SK-N-SH treated with all-trans-retinoic acid at 6 μM for 48 hours (cell line): ENCODE data around the gene AKAP8L.

Source experiments
- ESRRG ChIP-seq: fragments of 250-450 bp; sonication (Bioruptor Pico); IDR thresholded peaks from 2 replicates; pipeline ENCODE4 v1.6.1; 2021; ENCODE audit warnings: mild to moderate bottlenecking
- TSHZ2 ChIP-seq: fragments of 250-450 bp; sonication (Bioruptor Pico); IDR thresholded peaks from 2 replicates; pipeline ENCODE4 v1.5.0; 2020; ENCODE audit warnings: mild to moderate bottlenecking, moderate library complexity
- ZFP3 ChIP-seq: fragments of 250-450 bp; sonication (Bioruptor Pico); IDR thresholded peaks from 2 replicates; pipeline ENCODE4 v1.5.0; 2020; ENCODE audit warnings: mild to moderate bottlenecking, moderate library complexity
- ZNF565 ChIP-seq: fragments of 450-650 bp; formaldehyde crosslinking; conservative IDR thresholded peaks from 2 replicates; pipeline ENCODE4 v1.5.0; 2020; ENCODE audit warnings: low read depth, mild to moderate bottlenecking, moderate library complexity
- TF ChIP-seq, protein P1 (sequence below): fragments of 250-450 bp; sonication (Bioruptor Pico); IDR thresholded peaks from 2 replicates; pipeline ENCODE4 v1.8.0; 2020; ENCODE audit warnings: mild to moderate bottlenecking, moderate library complexity, borderline replicate concordance

DNA sequence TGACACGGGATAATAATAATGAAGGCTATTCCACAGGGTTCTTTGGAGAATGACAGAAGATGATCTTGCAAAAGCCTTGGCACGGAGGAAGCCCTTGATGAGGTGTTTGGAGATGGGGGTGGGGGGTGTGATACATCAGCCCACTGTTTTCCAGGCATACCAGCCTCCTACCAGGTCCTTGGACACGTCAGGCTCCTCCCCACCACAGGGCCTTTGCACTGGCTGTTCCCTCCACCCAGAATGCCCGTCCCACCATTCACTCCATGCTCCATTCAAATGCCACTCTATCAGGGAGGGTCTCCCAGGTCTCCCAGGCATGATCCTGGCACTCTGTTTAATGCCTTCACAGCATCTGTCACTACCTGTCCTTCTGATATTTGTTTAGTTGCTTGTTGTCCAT lies 28.3 kb upstream of the AKAP8L start:
- TF ChIP-seq, protein P1, sequence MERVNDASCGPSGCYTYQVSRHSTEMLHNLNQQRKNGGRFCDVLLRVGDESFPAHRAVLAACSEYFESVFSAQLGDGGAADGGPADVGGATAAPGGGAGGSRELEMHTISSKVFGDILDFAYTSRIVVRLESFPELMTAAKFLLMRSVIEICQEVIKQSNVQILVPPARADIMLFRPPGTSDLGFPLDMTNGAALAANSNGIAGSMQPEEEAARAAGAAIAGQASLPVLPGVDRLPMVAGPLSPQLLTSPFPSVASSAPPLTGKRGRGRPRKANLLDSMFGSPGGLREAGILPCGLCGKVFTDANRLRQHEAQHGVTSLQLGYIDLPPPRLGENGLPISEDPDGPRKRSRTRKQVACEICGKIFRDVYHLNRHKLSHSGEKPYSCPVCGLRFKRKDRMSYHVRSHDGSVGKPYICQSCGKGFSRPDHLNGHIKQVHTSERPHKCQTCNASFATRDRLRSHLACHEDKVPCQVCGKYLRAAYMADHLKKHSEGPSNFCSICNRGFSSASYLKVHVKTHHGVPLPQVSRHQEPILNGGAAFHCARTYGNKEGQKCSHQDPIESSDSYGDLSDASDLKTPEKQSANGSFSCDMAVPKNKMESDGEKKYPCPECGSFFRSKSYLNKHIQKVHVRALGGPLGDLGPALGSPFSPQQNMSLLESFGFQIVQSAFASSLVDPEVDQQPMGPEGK, result no peak
- no peak for TF ChIP-seq ZNF565 (CRISPR knock-in tag)
- no peak for TF ChIP-seq ESRRG (CRISPR knock-in tag)
- no peak for TF ChIP-seq TSHZ2 (CRISPR knock-in tag)
- TF ChIP-seq ZFP3 (CRISPR knock-in tag), result no peak
